ENCODE measurements around the gene TMUB2. TPM values are rescaled to one million over a fixed set of nuclear protein-coding genes. Genes with fewer than 3 reads are reported as not detected.
A peak's percentile ranks its signal among the peaks of the same experiment; 100 is the strongest.
"Not testable (repeated sequence)": the region's sequence is repeated elsewhere in the genome, so short reads cannot be mapped to it uniquely, and the experiment has no call there.

The TMUB2 gene
- total RNA-seq (2014; rRNA removed; shearing (Covaris generic)): 28.6 and 35.1 TPM in 2 replicates
- polyA plus RNA-seq (2015; cell fraction: cytosol; rRNA removed): 25.1 and 26.7 TPM in 2 replicates
- polyA plus RNA-seq (2015; cell fraction: nucleus; rRNA removed): 76.4 and 96.6 TPM in 2 replicates

DNA sequence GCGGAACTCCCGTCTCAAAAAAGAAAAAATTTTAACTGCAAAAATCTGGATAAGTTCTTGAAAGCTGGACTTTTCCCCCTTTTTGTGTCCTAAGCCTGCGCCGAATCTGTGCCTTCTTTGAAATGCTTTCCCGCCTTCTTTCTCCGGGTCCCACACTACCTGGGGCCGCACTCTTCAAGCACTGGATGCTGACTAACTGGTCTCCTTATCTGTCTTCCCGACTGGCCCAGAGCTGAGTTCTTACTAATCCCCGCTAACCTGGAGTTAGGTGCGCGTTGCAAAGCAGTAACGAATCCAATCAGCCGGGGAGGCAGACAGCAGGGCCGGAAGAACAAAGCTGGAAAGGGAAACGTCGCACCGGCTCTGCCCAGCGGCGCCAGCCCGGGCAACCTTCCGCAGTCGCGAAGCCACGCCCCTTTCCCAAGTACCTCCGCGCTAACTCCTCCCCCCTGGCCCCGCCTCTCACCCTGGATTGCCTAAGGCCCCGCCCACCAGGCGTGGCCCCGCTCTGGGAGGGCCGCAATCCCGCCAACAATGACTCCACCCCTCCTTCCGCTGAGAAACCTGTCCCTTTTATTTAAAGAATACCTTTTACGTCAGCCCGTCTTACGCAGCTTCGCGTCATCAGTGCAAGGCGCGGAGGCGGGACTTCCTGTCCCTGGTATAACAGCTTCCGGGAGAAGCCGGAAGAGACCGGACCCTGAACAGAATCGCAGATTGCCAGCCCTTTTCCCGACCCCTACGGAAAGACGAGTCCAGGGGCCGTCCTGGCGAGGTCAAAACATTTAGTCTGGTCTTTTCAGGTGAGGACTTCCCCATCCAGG, at the start of gene TMUB2:
Gene TMUB2 (plus strand): TSS at position 666 of the 824 bp plus-strand sequence. CDS start 737 bp downstream, outside the sequence.
- peak; percentile 98 for DNase-seq (ENCODE audit: low read depth)

DNA sequence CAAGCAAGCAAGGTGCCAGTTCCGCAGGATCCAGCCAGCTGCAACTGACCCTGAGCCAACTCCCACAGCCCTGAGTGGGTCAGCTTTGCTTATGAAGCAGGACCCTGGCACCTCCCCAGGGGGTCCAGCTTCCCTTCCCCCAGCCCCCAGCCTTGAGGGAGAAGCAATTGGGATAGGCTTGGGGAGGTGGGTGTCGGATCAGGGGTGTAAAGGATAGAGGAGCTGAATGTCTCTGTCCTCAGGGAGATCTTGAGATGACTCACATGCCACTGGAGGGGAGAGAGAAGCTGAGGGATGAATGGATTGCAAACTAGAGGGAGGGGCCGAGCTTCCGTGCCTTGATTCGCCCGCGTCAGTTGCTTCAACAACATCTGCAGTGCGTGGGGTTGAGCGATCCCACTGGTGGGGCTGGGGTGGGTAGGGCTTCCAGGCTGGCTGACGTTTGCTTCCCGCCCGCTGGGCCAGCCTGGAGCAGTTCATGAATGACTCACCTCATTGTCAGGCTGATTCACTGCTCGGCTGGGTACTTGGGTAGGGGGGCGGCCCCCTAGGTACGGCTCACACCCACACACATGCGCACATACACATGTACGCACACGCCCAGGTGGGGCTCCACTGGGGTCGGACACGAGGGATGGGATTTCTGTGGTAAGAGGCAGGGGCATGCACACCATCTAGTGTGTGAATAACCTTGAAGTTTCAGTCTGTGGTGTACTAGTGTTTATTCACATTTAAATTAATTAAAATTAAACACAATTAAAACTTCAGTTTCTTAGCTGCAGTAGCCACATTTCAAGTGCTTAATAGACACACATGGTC, 48.7 kb upstream of the TMUB2 start:
- peak; percentile 100 for DNase-seq (ENCODE audit: low read depth)

GRCh38 chr17:44143921-44144320, 42.9 kb upstream of the TMUB2 start:
- not testable (repeated sequence) for DNase-seq (ENCODE audit: low read depth)

DNA sequence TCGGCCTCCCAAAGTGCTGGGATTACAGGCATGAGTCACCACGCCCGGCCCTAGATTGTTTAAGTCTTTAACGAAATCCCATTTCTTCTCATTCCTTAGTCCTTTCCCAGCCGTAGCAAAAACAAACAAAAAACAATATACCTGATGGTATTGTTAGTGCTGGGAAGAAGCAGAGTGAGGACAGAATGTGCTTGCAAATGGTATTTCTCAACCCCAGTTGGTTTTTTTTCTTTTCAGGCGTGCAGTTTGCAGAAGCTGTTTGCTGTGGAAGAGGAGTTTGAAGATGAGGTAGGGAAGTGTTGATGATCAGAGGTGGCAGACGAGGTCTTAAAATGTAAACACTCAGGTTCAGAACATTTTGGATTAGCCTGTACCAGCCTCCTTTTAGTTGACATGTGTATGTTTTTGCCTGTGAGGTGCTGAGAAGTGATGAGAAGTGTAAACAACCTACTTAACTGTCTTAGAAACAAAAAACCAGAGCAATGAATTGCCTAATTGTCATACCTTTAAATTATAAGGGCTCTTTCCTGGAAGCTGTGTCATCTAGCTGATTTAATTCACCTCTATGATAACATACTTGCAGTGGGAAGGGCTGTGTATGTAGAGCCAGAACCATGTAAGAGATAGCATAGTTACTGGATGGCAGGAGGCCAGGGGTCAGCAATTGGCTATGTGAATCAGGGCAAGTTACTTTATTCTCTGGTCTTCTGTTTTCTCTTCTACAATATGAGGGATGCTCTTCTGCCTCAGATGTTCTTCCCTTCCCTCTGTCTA, 41.6 kb upstream of the TMUB2 start:
- no peak for DNase-seq (ENCODE audit: low read depth)

DNA sequence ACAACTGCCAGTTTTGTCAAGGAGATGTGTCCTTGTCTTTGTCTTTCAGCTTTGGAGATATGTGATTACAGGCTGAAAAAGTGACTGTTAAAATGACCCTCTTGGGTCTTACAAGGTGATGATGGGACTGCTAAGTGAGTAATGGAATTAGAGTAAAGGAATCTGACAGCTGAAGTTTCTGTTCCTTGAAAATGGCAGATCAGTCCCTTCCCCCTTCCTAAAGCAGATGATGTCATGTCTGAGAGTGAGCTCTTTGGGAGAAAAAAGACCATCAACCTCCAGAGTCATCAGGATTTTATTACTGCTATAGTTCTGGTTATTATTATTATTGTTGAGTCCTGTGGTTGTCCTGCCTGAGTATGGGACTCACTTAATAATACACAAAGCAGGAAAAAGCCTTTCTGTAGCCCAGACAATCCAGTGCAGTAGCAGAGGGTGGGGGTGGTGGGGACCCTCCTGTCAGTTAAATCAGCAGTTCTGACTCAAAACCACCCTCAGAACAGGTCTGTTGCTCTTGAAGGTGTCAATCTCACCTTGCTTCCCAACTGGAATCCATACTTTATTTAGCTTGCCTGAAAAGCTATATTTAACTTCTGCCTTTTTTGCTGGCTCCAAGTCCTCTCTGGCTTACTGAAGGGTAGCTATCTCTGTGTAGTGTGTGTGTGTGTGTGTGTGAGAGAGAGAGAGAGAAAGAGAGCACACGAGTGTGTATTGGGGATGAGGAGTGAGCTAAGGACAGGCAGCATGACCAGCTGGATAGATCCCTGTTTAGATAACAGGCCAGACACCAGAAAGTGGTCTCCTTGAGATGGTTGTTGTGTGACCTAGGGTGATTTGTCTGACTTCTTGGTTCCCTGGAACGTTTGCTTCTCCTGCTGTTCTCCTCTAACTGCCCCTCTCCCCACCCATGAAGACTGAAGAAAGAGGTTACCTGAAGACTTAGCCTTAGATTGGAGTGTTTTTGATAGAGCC, 40.1 kb upstream of the TMUB2 start:
- no peak for DNase-seq (ENCODE audit: low read depth)

- DNase-seq (ENCODE audit: low read depth): no peak
These were observed 39.0 kb upstream of the TMUB2 start for GRCh38 chr17:44147812-44148211.

- DNase-seq (ENCODE audit: low read depth): not testable (repeated sequence)
These were observed 37.7 kb upstream of the TMUB2 start for GRCh38 chr17:44149066-44149465.

GRCh38 chr17:44149750-44150329, 36.9 kb upstream of the TMUB2 start:
- no peak for DNase-seq (ENCODE audit: low read depth)

GRCh38 chr17:44152875-44153274, 33.9 kb upstream of the TMUB2 start:
- no peak for DNase-seq (ENCODE audit: low read depth)

DNA sequence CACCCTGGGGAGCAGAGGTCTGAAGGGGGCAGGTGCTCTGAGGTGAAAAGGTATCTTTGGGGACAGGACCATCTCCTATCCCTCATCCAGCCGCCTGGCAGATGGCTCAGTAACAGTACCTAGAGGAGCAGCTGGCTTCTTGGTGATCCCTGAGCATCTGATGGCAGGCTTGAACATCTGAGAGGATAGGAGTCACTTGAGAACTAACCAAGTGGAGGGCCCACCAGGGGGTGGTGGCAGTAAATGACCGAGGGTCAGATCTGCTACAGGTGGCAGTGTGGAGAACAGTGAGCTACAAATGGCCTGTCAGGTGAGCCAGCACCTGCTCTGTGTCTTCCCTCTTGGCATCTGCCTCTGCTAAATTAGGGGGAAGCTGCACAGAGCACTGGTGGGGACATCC, 31.3 kb upstream of the TMUB2 start:
- DNase-seq (ENCODE audit: low read depth): no peak

- peak; percentile 19 for DNase-seq (ENCODE audit: low read depth)
These were observed 27.1 kb upstream of the TMUB2 start for GRCh38 chr17:44159519-44160210.

DNA sequence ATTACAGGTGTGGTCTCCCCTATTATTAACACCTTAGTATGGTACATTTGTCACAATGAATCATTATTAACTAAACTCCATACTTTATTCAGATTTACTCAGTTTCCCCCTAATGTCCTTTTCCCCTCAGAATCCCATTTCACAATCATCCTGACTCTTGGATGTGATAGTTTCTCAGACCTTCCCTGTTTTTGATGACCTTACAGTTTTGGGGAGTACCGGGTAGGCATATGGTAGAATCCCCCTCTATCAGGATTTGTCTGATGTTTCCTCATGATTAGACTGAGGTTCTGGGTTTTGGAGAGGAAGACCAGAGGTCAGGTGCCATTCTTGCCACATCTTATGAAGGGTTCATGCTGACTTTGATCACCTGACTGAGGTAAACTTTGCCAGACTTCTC, 22.3 kb upstream of the TMUB2 start:
- DNase-seq (ENCODE audit: low read depth): no peak

- no peak for DNase-seq (ENCODE audit: low read depth)
These were observed 19.5 kb upstream of the TMUB2 start for GRCh38 chr17:44167181-44167861.

- DNase-seq (ENCODE audit: low read depth): no peak
These were observed 16.7 kb upstream of the TMUB2 start for GRCh38 chr17:44170135-44170498.

DNA sequence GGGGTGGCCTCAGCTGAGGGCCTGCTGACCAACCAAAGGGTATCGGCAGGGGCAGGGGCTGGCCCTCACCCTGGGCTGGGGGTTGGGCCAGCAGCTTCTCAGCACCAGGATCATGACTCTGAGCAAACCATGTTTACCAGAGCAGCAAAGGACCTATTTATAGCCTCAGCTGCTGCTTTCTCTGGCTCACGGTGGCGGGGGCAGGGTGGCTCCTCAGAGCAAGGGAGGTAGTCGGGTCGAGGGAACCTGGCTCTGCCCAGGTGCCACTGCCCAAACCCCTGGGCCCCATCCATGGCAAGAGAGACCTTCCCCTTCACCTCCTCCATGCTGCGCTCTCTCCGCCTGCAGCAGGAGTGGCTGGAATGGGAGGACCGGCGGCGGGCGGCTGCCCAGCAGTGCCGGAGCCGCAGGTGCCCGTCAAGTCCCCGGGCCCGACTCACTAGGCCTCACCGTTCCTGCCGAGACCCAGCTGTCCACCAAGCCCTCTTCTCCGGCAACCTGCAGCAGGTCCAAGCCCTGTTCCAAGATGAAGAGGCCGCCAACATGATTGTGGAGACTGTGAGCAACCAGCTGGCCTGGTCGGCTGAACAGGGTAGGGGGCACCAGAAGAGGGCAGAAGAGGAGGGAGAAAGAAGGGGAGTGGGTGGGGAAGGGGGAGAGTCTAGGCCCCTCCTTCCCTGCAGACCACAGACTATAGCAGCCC, 16.1 kb upstream of the TMUB2 start, which contains the start of gene ASB16:
Gene ASB16 (plus strand): TSS at position 206 of the 703 bp plus-strand sequence. CDS start 86 bp downstream, at position 292.
- DNase-seq (ENCODE audit: low read depth): no peak

DNA sequence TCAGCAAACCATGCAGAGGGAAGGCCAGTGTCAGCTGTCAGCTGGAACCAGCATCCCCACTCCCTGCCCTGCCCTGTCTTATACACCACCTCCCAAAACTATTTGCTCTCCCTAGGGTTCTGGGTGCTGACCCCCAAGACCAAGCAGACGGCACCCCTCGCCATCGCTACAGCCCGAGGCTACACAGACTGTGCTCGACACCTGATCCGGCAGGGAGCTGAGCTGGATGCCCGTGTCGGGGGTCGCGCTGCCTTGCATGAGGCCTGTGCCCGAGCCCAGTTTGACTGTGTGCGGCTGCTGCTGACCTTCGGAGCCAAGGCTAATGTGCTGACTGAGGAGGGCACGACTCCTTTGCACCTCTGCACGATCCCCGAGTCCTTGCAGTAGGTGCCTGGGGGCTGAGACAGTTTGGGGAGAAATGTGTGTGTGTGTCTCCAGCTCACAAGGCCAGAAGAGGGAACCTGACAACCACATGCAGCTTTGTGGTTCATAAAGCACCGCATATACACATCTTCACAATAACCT, 14.8 kb upstream of the TMUB2 start:
- no peak for DNase-seq (ENCODE audit: low read depth)

GRCh38 chr17:44174427-44174826, 12.3 kb upstream of the TMUB2 start:
- DNase-seq (ENCODE audit: low read depth): no peak

DNA sequence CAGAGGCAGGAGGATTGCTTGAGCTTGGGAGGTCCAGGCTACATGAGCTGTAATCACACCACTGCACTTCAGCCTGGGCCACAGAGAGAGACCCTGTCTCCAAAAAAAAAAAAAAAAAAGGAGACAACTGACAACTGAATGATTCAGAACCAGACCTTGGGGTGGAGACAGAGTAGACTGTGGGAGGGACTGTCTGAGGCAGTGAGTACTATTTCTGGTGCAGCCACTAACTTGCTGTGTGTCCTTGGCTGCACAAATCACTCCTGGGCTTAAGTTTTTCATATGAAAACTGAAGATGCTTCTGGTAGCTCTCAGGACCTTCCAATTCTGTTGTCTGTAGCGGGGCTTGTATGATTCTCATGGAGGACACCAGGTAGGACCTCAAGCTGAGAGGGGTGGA, 10.5 kb upstream of the TMUB2 start:
- no peak for DNase-seq (ENCODE audit: low read depth)
